GM21360 (cell line): ENCODE results near the gene SCLT1.

Experiments used
- ATAC-seq: cut with Tn5 transposase; IDR thresholded peaks from one replicate; pipeline ENCODE4 v1.9.1; 2021; ENCODE audit warnings: mild to moderate bottlenecking, moderate library complexity; ENCODE audit not compliant: unreplicated experiment

The SCLT1 gene

DNA sequence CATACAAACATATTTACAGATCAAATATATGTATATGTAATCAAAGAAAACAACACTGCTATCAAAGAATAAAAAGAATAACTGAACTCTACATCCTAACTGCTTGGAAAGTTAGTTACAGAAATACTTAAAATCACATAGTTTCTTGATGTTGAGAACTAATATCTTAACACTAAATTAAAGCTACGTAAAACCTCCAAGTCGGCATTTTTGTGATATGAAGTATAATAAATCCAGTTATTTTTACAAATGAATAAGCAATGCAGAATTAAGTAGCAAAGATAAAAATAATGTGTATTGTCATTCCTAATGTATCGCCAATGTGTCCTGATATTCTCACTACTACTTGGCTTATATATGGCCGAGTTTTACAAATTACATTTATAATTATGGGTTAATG lies 215.4 kb downstream of the SCLT1 start:
- no peak for ATAC-seq

- no peak for ATAC-seq
Observed at GRCh38 chr4:128876200-128876599, 217.1 kb downstream of the SCLT1 start.

- ATAC-seq: no peak
Observed at GRCh38 chr4:128871948-128872347, 221.4 kb downstream of the SCLT1 start.

GRCh38 chr4:128869776-128870509 lies 223.4 kb downstream of the SCLT1 start:
- no peak for ATAC-seq

DNA sequence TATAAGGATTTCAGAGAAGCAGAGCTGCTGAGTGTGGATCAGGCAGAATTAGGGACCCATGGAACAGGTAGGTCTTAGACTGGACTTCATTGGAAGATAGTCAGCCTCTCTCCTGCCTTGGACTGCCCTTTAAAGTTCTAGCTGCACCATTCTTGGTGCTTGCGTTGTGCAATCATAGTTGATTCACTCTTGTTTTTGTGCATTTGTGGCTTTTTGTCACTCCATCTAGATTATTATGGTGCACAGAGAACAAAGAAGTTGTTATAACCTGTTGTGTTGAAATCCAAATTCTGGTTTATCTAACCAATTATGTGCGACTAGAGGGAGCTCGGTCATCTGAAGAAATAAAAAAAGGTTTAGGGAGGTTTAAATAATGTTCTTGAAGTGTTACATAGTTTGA lies 224.6 kb downstream of the SCLT1 start:
- ATAC-seq: no peak

- ATAC-seq: no peak
Observed at GRCh38 chr4:128866691-128867090, 226.6 kb downstream of the SCLT1 start.

GRCh38 chr4:128866269-128866668 lies 227.1 kb downstream of the SCLT1 start:
- no peak for ATAC-seq

- no peak for ATAC-seq
Observed at GRCh38 chr4:128865132-128865531, 228.2 kb downstream of the SCLT1 start.

DNA sequence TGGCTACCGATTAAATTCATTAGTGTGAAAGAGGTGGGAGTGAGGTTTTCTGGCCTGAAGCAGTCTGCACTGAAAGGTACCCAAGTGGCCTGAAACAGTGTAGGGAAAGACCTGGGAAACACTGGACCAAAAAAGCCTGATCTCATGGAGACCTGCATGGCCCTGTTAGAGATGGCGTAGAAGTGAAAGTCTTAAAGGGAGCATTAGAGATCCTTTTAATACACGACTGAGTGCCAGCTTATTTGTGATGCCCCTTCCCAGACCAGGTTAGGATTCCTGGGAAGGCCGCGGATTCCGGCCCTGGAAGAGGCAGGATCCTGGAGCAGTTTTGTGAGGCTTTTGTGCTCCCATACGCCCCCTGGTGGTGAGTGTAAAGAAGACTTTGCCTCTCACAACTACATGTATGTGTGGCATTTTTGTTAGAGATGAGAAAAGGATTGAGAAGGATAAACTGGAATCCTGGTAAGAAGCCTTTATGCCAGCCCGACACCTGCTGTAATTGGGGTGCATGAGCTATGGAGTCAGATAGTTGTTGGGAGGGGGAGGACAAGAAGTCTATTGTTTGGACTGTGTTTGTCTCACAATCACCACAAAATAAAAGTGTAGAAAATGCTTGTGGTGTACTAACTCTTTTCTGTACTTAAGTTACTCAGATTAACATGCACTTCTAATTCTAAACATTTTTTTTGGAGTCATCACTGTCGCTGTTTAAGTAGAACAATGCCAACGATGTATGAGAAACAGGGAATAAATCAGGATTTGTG lies 229.8 kb downstream of the SCLT1 start:
- ATAC-seq: peak; percentile 25

- ATAC-seq: peak; percentile 64
Observed at GRCh38 chr4:128862608-128863311, 230.6 kb downstream of the SCLT1 start.

GRCh38 chr4:128861856-128862518 lies 231.4 kb downstream of the SCLT1 start:
- ATAC-seq: peak; percentile 5

GRCh38 chr4:128859887-128860677 lies 233.3 kb downstream of the SCLT1 start:
- ATAC-seq: no peak

- no peak for ATAC-seq
Observed at GRCh38 chr4:128858879-128859671, 234.3 kb downstream of the SCLT1 start.

- no peak for ATAC-seq
Observed at GRCh38 chr4:128856246-128856645, 237.1 kb downstream of the SCLT1 start.

DNA sequence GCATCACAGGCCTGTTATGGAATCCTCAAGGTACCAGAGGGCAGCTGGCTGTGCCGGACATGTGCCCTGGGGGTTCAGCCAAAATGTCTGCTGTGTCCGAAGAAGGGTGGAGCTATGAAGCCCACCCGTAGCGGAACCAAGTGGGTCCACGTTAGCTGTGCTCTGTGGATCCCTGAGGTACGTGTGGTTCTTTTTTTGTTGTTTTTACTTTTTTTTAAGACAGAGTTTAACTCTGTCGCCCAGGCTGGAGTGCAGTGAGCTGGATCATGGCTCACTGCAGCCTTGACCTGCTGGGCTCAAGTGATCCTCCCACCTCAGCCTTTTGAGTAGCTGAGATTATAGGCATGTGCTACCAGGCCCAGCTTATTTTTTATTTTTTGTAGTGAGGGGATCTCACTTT lies 237.7 kb downstream of the SCLT1 start:
- ATAC-seq: no peak

DNA sequence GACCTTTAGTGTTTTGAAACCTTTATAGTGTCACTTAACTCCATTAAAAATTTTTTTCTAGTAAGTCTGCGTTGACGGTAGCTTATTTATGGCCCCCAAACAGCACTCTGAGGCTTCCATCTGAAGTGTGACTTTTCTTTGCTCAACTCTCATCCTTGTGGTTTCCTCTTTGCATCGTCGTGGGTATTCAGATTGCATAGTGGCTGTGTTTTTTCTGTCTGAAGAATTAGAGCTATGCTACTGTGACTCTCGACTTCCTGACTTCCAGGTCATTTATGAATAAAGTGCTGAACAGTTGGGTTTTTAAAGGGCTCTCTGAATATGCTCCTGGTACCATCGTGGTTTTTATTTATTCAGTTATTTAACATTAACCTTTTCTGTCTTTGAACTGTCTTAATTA lies 238.9 kb downstream of the SCLT1 start:
- no peak for ATAC-seq

DNA sequence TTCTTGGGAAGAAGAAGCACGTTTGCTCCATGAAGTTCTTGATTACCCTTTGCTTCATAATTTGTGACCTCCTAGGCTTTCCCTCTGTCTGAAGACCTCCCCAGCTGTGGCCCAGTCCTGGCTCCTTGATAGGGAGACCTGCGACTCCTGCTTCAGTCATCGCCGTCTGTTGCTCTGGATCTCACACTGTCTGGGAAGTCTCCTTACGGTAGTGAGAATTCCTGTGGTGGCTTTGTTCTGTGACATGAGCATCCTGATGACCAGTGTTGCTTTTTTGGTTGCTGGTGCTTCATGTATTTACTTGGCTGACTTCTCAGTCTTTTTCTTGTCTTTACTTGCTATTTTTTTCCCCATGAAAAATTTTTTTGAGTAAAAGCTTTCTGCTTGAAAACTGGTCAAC lies 239.6 kb downstream of the SCLT1 start:
- no peak for ATAC-seq

DNA sequence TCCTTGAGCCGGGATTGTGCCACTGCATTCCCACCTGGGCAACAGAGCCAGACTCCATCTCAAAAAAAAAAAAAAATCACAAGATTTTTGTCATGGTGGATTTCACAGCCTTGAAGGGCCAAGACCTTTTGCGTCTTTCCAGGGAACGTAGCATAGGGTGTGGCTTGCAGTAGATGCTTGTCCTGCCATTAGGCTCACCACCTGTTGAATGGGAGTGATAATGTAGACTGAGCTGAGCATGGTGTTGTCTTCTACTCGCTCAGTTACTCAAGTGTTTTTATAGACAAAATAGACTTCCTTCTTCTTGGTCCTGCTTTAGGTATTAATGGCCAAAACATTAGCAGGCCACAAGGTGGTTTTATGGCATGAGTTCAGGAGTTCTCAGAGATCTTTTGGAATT lies 243.1 kb downstream of the SCLT1 start:
- no peak for ATAC-seq

GRCh38 chr4:128848461-128848860 lies 244.9 kb downstream of the SCLT1 start:
- ATAC-seq: no peak
